HG03139 (cell line): ENCODE results near the gene APRT.
"Not testable (repeated sequence)": the region's sequence is repeated elsewhere in the genome, so short reads cannot be mapped to it uniquely, and the experiment has no call there.

Experiments
- ATAC-seq: cut with Tn5 transposase; IDR thresholded peaks from one replicate; pipeline ENCODE4 v1.9.1; 2021; ENCODE audit not compliant: unreplicated experiment

The APRT gene

DNA sequence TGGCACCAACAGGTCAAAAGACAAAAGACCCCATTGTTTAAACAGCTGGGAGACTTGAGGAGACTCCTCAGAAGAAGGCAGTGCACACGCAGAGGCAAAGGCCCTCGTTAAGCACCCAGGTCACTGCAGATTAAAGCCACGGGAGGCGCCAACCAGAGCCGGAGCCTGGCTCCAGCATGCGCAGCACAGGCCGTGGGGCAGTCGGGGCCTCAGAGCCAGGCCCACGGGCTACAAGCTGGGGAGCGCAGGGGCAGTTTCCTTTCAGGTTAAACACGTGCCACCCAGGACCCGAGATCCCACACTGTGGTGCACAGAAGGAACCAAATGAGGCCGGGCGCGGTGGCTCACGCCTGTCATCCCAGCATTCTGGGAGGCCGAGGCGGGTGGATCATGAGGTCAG lies 35.9 kb downstream of the APRT start:
- no peak for ATAC-seq

DNA sequence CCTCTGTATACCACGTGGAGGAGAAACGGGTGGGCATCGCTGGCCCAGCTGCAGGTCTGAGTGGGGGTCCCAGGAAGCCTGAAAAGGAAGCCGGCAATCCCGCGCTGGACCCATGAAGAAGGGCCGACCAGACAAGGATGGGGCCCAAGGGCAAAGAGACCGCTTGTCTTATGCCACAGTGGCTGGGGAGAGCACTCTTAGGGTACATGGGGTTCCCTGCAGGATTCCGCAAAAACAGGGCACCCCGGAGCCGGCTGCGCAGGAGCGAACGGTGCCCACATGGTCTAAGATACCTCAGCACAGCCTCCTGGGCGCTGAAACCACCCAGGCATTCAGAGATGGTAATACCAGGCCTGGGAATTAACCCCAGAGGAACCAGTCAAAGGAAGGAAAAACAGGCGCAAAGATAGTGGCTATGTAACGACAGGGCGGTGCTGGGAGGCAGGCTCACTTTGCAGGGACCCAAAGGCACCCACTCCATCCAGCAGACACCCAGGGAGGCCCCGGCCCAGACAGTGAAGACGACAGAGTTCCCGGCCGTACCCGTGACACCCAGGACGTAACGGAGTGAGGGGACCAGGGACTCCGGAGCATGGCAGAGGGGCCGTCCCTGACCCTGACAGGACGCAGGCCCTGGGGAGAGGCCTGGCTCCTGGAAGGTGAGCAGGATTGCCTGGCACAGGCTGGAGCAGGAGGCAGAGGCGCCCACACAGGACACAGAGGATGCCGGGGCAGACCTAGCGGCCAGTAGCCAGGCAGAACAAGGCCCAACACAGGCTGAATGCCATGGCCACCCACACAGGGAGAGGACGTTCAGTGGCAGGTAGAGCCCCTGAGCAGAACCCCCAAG lies 37.0 kb downstream of the APRT start:
- no peak for ATAC-seq

DNA sequence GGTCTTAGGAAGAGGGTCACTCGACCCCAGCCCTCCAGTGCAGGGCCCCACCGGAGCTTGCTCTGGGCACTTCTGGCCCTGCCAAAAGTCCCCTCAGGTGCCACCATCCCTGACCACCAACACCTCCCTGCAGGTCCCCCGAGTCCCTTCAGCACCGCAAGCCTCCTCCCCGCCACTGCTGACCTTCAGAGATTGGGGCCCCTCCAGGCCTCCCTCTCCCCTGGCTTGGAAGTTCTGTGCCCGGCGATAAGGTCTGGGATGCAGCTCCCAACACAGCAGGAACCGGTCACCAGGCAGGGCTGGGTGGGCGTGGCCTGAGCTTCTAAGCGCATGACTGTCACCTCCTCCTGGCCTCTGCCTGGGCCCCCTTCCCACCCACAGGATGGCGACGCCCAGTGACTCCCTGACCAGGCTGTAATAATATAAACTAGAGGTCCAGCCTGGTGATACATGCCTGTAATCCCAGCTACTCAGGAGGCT lies 37.9 kb downstream of the APRT start:
- no peak for ATAC-seq

GRCh38 chr16:88772871-88773811 lies 38.6 kb downstream of the APRT start:
- ATAC-seq: no peak

DNA sequence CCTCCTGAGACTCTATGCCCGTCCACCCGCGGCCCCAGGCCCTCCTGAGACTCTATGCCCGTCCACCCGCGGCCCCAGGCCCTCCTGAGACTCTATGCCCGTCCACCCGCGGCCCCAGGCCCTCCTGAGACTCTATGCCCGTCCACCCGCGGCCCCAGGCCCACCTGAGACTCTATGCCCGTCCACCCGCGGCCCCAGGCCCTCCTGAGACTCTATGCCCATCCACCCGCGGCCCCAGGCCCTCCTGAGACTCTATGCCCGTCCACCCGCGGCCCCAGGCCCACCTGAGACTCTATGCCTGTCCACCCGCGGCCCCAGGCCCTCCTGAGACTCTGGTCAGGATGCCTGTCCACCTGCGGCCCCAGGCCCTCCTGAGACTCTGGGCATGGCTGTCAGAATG lies 39.9 kb downstream of the APRT start:
- ATAC-seq: not testable (repeated sequence)

DNA sequence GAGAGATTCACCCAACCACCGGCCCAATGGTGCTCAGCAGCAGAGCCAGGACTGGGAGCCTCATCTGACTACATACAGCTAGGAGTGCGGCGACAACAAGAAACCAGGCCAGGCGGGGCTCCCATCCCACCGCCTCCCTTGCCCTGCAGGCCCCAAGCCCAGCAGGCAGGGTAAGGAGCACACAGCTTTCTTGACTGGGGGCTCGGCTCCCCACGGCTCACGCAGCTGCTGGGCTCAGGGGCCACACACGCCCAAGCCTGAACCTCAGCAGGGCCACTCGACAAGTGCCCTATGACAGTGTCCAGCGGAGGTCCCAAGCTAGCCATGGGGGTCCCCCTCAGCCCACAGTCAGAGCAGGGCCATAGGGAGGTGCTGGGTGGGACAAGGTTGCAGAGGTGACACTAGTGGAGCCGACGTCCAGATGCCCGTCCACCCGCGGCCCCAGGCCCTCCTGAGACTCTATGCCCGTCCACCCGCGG lies 40.4 kb downstream of the APRT start:
- ATAC-seq: no peak

- ATAC-seq: peak; percentile 44
These were observed 41.1 kb downstream of the APRT start for GRCh38 chr16:88770461-88771293.

- no peak for ATAC-seq
These were observed 41.9 kb downstream of the APRT start for GRCh38 chr16:88769617-88770460.

- no peak for ATAC-seq
These were observed 43.5 kb downstream of the APRT start for GRCh38 chr16:88768071-88768783.

DNA sequence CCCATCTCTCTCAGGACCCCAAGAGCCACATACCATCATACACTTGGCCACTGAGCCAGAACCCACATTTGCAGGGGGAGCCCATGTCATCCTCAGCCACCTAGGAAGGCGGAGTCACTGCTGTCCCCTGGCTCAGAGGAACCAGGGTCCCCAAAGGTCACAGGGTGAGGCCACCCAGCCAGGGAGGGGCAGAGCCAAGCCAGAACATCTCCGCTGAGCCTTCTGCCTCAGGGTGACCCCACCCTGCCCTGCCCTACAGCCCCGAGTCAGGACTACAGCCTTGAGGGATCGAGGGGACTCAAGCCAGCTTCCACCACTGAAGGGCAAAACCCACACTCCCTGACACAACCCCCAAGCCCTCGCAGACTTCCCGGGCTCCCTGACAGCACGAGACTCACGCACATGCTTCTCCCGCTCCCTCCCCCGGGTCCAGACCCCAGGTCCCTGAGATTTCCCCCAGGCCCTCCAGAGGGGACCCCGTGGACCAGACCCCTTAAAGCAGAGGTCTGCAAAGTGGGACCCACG lies 44.1 kb downstream of the APRT start:
- no peak for ATAC-seq

- ATAC-seq: no peak
These were observed 44.8 kb downstream of the APRT start for GRCh38 chr16:88766975-88767374.

- ATAC-seq: no peak
These were observed 46.8 kb downstream of the APRT start for GRCh38 chr16:88764913-88765349.

DNA sequence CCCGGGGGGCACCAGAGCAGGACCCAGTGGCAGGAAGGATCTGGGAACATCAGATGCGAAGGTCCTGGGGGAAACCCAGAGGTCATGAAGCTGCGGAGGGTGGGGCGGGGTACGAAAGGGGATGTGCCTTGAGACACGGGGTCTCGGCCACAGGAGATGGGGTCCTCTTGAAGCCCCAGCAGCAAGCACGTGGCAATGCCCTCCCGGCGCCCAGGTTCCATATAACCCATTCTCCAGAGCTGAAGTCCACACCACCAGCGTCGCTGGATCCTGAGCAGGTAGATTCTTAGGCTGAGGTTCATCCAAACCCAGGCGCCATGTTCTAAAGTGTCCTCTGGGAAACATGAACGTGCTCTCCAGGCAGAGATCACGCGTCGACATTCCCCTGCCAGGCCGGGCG lies 47.6 kb downstream of the APRT start:
- no peak for ATAC-seq

GRCh38 chr16:88763502-88764053 lies 48.1 kb downstream of the APRT start:
- ATAC-seq: no peak

DNA sequence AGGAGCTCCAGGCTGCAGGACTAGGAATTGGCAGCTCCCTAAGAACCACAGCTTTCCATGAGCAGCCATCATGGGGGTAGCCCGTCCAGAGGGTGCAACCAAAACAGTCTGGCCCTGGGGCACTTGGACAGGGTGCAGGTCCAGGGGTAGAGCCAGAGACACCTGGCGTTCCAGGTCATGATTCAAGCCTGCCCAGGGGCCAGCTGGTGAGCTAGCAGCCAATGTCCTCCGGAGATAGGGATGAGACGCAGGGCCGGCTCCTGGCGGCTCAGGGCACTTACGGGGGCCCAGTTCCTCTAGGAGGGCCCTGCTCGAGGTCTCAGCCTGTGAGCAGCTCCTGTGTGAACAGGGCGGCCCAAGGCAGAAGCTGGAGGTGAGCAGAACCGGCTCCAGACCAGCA lies 48.8 kb downstream of the APRT start:
- ATAC-seq: no peak

GRCh38 chr16:88762258-88762870 lies 49.4 kb downstream of the APRT start:
- ATAC-seq: no peak

DNA sequence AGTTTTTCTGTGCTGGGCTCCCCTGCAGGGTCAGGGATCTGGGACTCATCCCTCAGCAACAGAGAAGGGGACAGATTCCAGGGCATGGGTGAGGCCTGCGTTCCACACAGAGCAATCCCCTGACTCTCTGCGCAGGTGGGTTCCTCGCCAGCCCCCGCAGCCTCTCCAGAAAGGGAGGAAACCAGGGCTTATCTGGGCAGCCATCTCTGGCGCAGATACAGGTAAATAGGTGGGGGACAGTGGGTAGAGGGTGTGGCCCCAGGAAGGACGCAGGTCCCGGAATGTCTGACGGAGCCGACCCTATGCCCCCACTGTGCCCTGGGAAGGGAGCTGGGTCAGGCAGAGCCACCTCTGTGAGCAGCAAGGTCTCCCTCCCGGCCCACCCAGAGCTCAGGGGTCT lies 49.9 kb downstream of the APRT start:
- ATAC-seq: no peak

GRCh38 chr16:88761143-88761534 lies 50.6 kb downstream of the APRT start:
- ATAC-seq: no peak
